HG02884 (cell line): ENCODE results near the gene A2M.
"Not testable (repeated sequence)": the region's sequence is repeated elsewhere in the genome, so short reads cannot be mapped to it uniquely, and the experiment has no call there.

Experiments used
- ATAC-seq: cut with Tn5 transposase; IDR thresholded peaks from one replicate; pipeline ENCODE4 v1.9.1; 2021; ENCODE audit warnings: mild to moderate bottlenecking, moderate library complexity; ENCODE audit not compliant: unreplicated experiment

The A2M gene

GRCh38 chr12:9115731-9116559, at the start of gene A2M:
Gene A2M, minus strand, starts transcription at chr12:9115919. Its CDS starts 70 bp downstream, at chr12:9115849.
- no peak for ATAC-seq

GRCh38 chr12:9163392-9163791, 47.7 kb upstream of the A2M start:
- ATAC-seq = no peak

GRCh38 chr12:9156119-9156518, 40.4 kb upstream of the A2M start:
- ATAC-seq = no peak

- no peak for ATAC-seq
Measured at GRCh38 chr12:9149372-9149771, 33.7 kb upstream of the A2M start.

- ATAC-seq = no peak
Measured at GRCh38 chr12:9148926-9149325, 33.2 kb upstream of the A2M start.

GRCh38 chr12:9147461-9147860, 31.7 kb upstream of the A2M start:
- no peak for ATAC-seq

GRCh38 chr12:9144730-9145106, 29.0 kb upstream of the A2M start:
- ATAC-seq = no peak

GRCh38 chr12:9143929-9144729, 28.4 kb upstream of the A2M start:
- no peak for ATAC-seq

GRCh38 chr12:9143137-9143536, 27.4 kb upstream of the A2M start:
- no peak for ATAC-seq

GRCh38 chr12:9139588-9140290, 24.0 kb upstream of the A2M start:
- ATAC-seq = not testable (repeated sequence)

- ATAC-seq = no peak
Measured at GRCh38 chr12:9135903-9136310, 20.2 kb upstream of the A2M start.

GRCh38 chr12:9134981-9135628, 19.4 kb upstream of the A2M start:
- no peak for ATAC-seq

GRCh38 chr12:9133216-9133916, 17.6 kb upstream of the A2M start:
- no peak for ATAC-seq

GRCh38 chr12:9132008-9132535, 16.4 kb upstream of the A2M start:
- ATAC-seq = no peak

GRCh38 chr12:9130244-9130643, 14.5 kb upstream of the A2M start:
- no peak for ATAC-seq

- no peak for ATAC-seq
Measured at GRCh38 chr12:9127936-9128663, 12.4 kb upstream of the A2M start.

- no peak for ATAC-seq
Measured at GRCh38 chr12:9127484-9127883, 11.8 kb upstream of the A2M start.

GRCh38 chr12:9124383-9125031, 8.8 kb upstream of the A2M start:
- ATAC-seq = no peak

GRCh38 chr12:9123781-9124382, 8.2 kb upstream of the A2M start:
- ATAC-seq = no peak
